ENCODE data around the gene ZSWIM4.

- TF ChIP-seq CTCF (conservative IDR thresholded peaks at IDR 0.05; ENCODE audit: low read depth, low read length), result no peak
- no peak for TF ChIP-seq EZH2 (IDR thresholded peaks at IDR 0.05; ENCODE audit: borderline replicate concordance, low read depth, low read length, poor library complexity, severe bottlenecking)
Observed at GRCh38 chr19:13768510-13768909, 26.7 kb upstream of the ZSWIM4 start.
